Measurements from ENCODE around the gene NKD2. TPM values are rescaled to one million over a fixed set of nuclear protein-coding genes. Genes with fewer than 3 reads are reported as not detected.

The NKD2 gene
- total RNA-seq, 1 donor from 2014 or later = 1.7 TPM

GRCh38 chr5:1014346-1014745, 5.7 kb downstream of the NKD2 start:
- no peak for DNase-seq (ENCODE audit: low read depth)
- TF ChIP-seq CTCF (IDR thresholded peaks at IDR 0.05; ENCODE audit: insufficient read depth, low read length, poor library complexity, severe bottlenecking) = no peak
- Histone ChIP-seq H3K27me3 (ENCODE audit: control insufficient read depth, insufficient read depth, low read length) (peaks cover 43% of the 10 kb centered on the region), H3K4me3 (ENCODE audit: low read depth, low read length) (no peak overlapping the region), H3K36me3 (ENCODE audit: control insufficient read depth, insufficient read depth, low read length) (no peaks in the 10 kb centered on the region)

GRCh38 chr5:1014781-1015221, 6.2 kb downstream of the NKD2 start:
- DNase-seq (ENCODE audit: low read depth) = no peak
- H3K36me3 ChIP-seq (ENCODE audit: control insufficient read depth, insufficient read depth, low read length) = no peaks in the 10 kb centered on the region
- no peak for TF ChIP-seq CTCF (IDR thresholded peaks at IDR 0.05; ENCODE audit: insufficient read depth, low read length, poor library complexity, severe bottlenecking)
- peaks cover 38% of the 10 kb centered on the region for H3K27me3 ChIP-seq (ENCODE audit: control insufficient read depth, insufficient read depth, low read length)
- no peak overlapping the region for H3K4me3 ChIP-seq (ENCODE audit: low read depth, low read length)

- H3K4me3 ChIP-seq (ENCODE audit: low read depth, low read length) = no peak overlapping the region
- H3K27me3 ChIP-seq (ENCODE audit: control insufficient read depth, insufficient read depth, low read length) = peaks cover 34% of the 10 kb centered on the region
- no peak for DNase-seq (ENCODE audit: low read depth)
- no peak for TF ChIP-seq CTCF (IDR thresholded peaks at IDR 0.05; ENCODE audit: insufficient read depth, low read length, poor library complexity, severe bottlenecking)
- no peaks in the 10 kb centered on the region for H3K36me3 ChIP-seq (ENCODE audit: control insufficient read depth, insufficient read depth, low read length)
These were observed 6.9 kb downstream of the NKD2 start for GRCh38 chr5:1015507-1015906.

- Histone ChIP-seq H3K4me3 (ENCODE audit: low read depth, low read length) (no peak overlapping the region), H3K36me3 (ENCODE audit: control insufficient read depth, insufficient read depth, low read length) (no peaks in the 10 kb centered on the region), H3K27me3 (ENCODE audit: control insufficient read depth, insufficient read depth, low read length) (peaks cover 31% of the 10 kb centered on the region)
- TF ChIP-seq CTCF (IDR thresholded peaks at IDR 0.05; ENCODE audit: insufficient read depth, low read length, poor library complexity, severe bottlenecking) = no peak
- no peak for DNase-seq (ENCODE audit: low read depth)
These were observed 7.4 kb downstream of the NKD2 start for GRCh38 chr5:1016036-1016435.

GRCh38 chr5:1016476-1016875, 7.9 kb downstream of the NKD2 start:
- no peak for TF ChIP-seq CTCF (IDR thresholded peaks at IDR 0.05; ENCODE audit: insufficient read depth, low read length, poor library complexity, severe bottlenecking)
- Histone ChIP-seq H3K27me3 (ENCODE audit: control insufficient read depth, insufficient read depth, low read length) (peaks cover 28% of the 10 kb centered on the region), H3K36me3 (ENCODE audit: control insufficient read depth, insufficient read depth, low read length) (no peaks in the 10 kb centered on the region), H3K4me3 (ENCODE audit: low read depth, low read length) (no peak overlapping the region)
- no peak for DNase-seq (ENCODE audit: low read depth)

- DNase-seq (ENCODE audit: low read depth) = no peak
- Histone ChIP-seq H3K4me3 (ENCODE audit: low read depth, low read length) (no peak overlapping the region), H3K36me3 (ENCODE audit: control insufficient read depth, insufficient read depth, low read length) (no peaks in the 10 kb centered on the region), H3K27me3 (ENCODE audit: control insufficient read depth, insufficient read depth, low read length) (peaks cover 29% of the 10 kb centered on the region)
- no peak for TF ChIP-seq CTCF (IDR thresholded peaks at IDR 0.05; ENCODE audit: insufficient read depth, low read length, poor library complexity, severe bottlenecking)
These were observed 8.5 kb downstream of the NKD2 start for GRCh38 chr5:1017056-1017455.
